OCI-LY1 (cell line): ENCODE results near the gene ATXN7.

Source experiments
- CTCF ChIP-seq: fragments of 200-600 bp; sonication (generic), shearing (Covaris generic); IDR thresholded peaks from 2 replicates; pipeline ENCODE4 v1.5.1; 2017; ENCODE audit warnings: mild to moderate bottlenecking, antibody characterized with exemption, low read length, moderate library complexity, mixed read lengths
- EZH2 ChIP-seq: fragments of 200-600 bp; sonication (generic), shearing (Covaris generic); IDR thresholded peaks from 2 replicates; pipeline ENCODE4 v1.8.0; 2017; ENCODE audit warnings: borderline replicate concordance, mixed run types, mild to moderate bottlenecking, antibody characterized with exemption, low read length, moderate library complexity, mixed read lengths

- TF ChIP-seq CTCF (no peak), EZH2 (no peak)
Observed at GRCh38 chr3:63874769-63875168, 11.1 kb downstream of the ATXN7 start.
